ENCODE results near the gene SNAPIN.

- TF ChIP-seq CTCF (IDR thresholded peaks at IDR 0.05; ENCODE audit: low read depth, low read length, poor library complexity, severe bottlenecking) (no peak), EZH2phosphoT487 (IDR thresholded peaks at IDR 0.05; ENCODE audit: borderline replicate concordance, low read length) (no peak)
These were observed 15.0 kb downstream of the SNAPIN start for GRCh38 chr1:153673511-153673910.

Data from DOHH2 (cell line).